ENCODE measurements around the gene GPSM1. TPM values are rescaled to one million over a fixed set of nuclear protein-coding genes. Genes with fewer than 3 reads are reported as not detected.

Gene GPSM1
- total and polyA plus RNA-seq, 7 donors, result 2.3 to 16.1 (median 5.0) TPM

GRCh38 chr9:136330406-136330990 is 3.2 kb downstream of the GPSM1 start:
- WGBS, 2 donors, result 73 to 82% methylated on average over 14 of the region's 14 CpGs
- TF ChIP-seq EP300 (IDR thresholded peaks at IDR 0.05) (no peak), POLR2A (IDR thresholded peaks at IDR 0.05) (no peak), CTCF (IDR thresholded peaks at IDR 0.05) (no peak), POLR2AphosphoS5 (IDR thresholded peaks at IDR 0.05) (no peak)
- no peak overlapping the region for H3K27ac ChIP-seq
- no peaks in the 10 kb centered on the region for H3K9me3 ChIP-seq
- no peak overlapping the region for H3K4me3 ChIP-seq
- no peak for DNase-seq
- no peaks in the 10 kb centered on the region for H3K27me3 ChIP-seq
- H3K36me3 ChIP-seq, result peaks cover 0 to 3% (median 0%) of the 10 kb centered on the region in 4 donors
- intact Hi-C loops (cut with DNase I), result no loop called here
- H3K4me1 ChIP-seq, result peaks cover 0 to 37% (median 28%) of the 10 kb centered on the region in 4 donors

- DNase-seq, result no peak
- 74 to 90% methylated on average over 15 of the region's 15 CpGs for WGBS, 2 donors
- TF ChIP-seq POLR2AphosphoS5 (IDR thresholded peaks at IDR 0.05), result no peak
- TF ChIP-seq EP300 (IDR thresholded peaks at IDR 0.05), result no peak
- no peak for TF ChIP-seq POLR2A (IDR thresholded peaks at IDR 0.05)
- no peak for TF ChIP-seq CTCF (IDR thresholded peaks at IDR 0.05)
- intact Hi-C loops (cut with DNase I), result no loop called here
- Histone ChIP-seq H3K27ac (no peak overlapping the region), H3K4me1 (peaks cover 0 to 36% (median 28%) of the 10 kb centered on the region in 4 donors), H3K27me3 (no peaks in the 10 kb centered on the region), H3K9me3 (no peaks in the 10 kb centered on the region), H3K4me3 (no peak overlapping the region), H3K36me3 (peaks cover 0 to 3% (median 1%) of the 10 kb centered on the region in 4 donors)
These were observed 3.7 kb downstream of the GPSM1 start for GRCh38 chr9:136331030-136331429.

- Histone ChIP-seq H3K4me1 (peaks cover 0 to 28% (median 22%) of the 10 kb centered on the region in 4 donors), H3K27ac (no peak overlapping the region), H3K36me3 (peaks cover 0 to 10% (median 2%) of the 10 kb centered on the region in 4 donors), H3K9me3 (no peaks in the 10 kb centered on the region), H3K27me3 (no peaks in the 10 kb centered on the region), H3K4me3 (no peak overlapping the region)
- intact Hi-C loops (cut with DNase I), result no loop called here
- WGBS, 2 donors, result 46 to 85% methylated on average over 46 of the region's 46 CpGs
- TF ChIP-seq POLR2A (IDR thresholded peaks at IDR 0.05) (no peak), POLR2AphosphoS5 (IDR thresholded peaks at IDR 0.05) (no peak), EP300 (IDR thresholded peaks at IDR 0.05) (no peak), CTCF (IDR thresholded peaks at IDR 0.05) (no peak)
- DNase-seq, result no peak
These were observed 4.5 kb downstream of the GPSM1 start for GRCh38 chr9:136331556-136332481.

- no peak overlapping the region for H3K27ac ChIP-seq
- TF ChIP-seq CTCF (IDR thresholded peaks at IDR 0.05), result no peak
- TF ChIP-seq EP300 (IDR thresholded peaks at IDR 0.05), result no peak
- no peak for TF ChIP-seq POLR2AphosphoS5 (IDR thresholded peaks at IDR 0.05)
- no peak for TF ChIP-seq POLR2A (IDR thresholded peaks at IDR 0.05)
- H3K27me3 ChIP-seq, result no peaks in the 10 kb centered on the region
- no peak overlapping the region for H3K4me3 ChIP-seq
- H3K4me1 ChIP-seq, result peaks cover 0 to 25% (median 18%) of the 10 kb centered on the region in 4 donors
- H3K9me3 ChIP-seq, result no peaks in the 10 kb centered on the region
- H3K36me3 ChIP-seq, result peaks cover 0 to 17% (median 4%) of the 10 kb centered on the region in 4 donors
- WGBS, 2 donors, result 73 to 83% methylated on average over 11 of the region's 11 CpGs
- no peak for DNase-seq
- intact Hi-C loops (cut with DNase I), result no loop called here
These were observed 5.2 kb downstream of the GPSM1 start for GRCh38 chr9:136332482-136332983.

All from sigmoid colon (tissue), 7 donors.